HCT116 (cell line): ENCODE results near the gene RABL6. TPM values are rescaled to one million over a fixed set of nuclear protein-coding genes. Genes with fewer than 3 reads are reported as not detected.

Experiments used
- ATAC-seq: fragments of 200-7000 bp; cut with Tn5 transposase; 2 replicates; pipeline ENCODE4 v1.9.1; 2020; ENCODE audit warnings: mild to moderate bottlenecking, moderate library complexity
- BruUV-seq: library from RNA; stranded (reverse); fragments of 400-500 nt; replicated peaks from 2 replicates; lab custom pipeline; 2021; lab: Mats Ljungman, UMichigan
- CTCF ChIA-PET: fragments of 300-600 bp; sonication (Branson Sonifier 250); formaldehyde crosslinking; loops from one replicate; lab custom pipeline; 2021; ENCODE audit warnings: antibody characterized with exemption; lab: Charles Lee
- POLR2A ChIA-PET: fragments of 300-600, 350-600 bp; sonication (Branson Sonifier 250); formaldehyde crosslinking; loops from one replicate; lab custom pipeline; 2021; ENCODE audit warnings: antibody characterized with exemption; lab: Charles Lee
- RAD21 ChIA-PET, 2 experiments: fragments of 300-600 bp; sonication (Branson Sonifier 250); formaldehyde crosslinking; loops; one replicate each; lab custom pipeline; 2023; ENCODE audit warnings: low total read pairs in 2 of 2; ENCODE audit not compliant: uncharacterized antibody in 2 of 2, unreplicated experiment in 2 of 2, low non-redundant PET in 1 of 2; lab: Charles Lee
- DNase-seq: peaks from one replicate; pipeline ENCODE4 v3.0.0-alpha.2; 2010; ENCODE audit warnings: low read depth, low spot score
- H2AFZ ChIP-seq: fragments of 200-600 bp; shearing (Covaris generic), sonication (generic); 2 replicates; pipeline ENCODE4 v1.6.1; 2017; ENCODE audit warnings: low read depth, mixed run types, mixed read lengths, antibody characterized with exemption, low read length; ENCODE audit not compliant: poor library complexity, severe bottlenecking
- H3K27ac ChIP-seq: 2 replicates; pipeline ENCODE4 v1.5.1; 2012; ENCODE audit warnings: low read depth, low read length
- H3K27me3 ChIP-seq: fragments of 200-600 bp; sonication (generic); 2 replicates; pipeline ENCODE4 v1.6.1; 2016; ENCODE audit warnings: mixed run types, low read length, mixed read lengths; ENCODE audit not compliant: insufficient read depth
- H3K36me3 ChIP-seq, 2 experiments: fragments of 200-500 bp in 1 of 2; fragments of 200-600 bp in 1 of 2; sonication (Bioruptor generic) in 1 of 2; sonication (generic) in 1 of 2; 2 replicates each; pipeline versions ENCODE4 v1.5.1 to v1.6.1; 2014 to 2016; ENCODE audit warnings: low read length in 2 of 2, inconsistent platforms in 1 of 2, mixed read lengths in 1 of 2, mixed run types in 1 of 2; ENCODE audit not compliant: insufficient read depth in 2 of 2, control insufficient read depth in 1 of 2
- H3K4me1 ChIP-seq, 2 experiments: fragments of 200-600 bp in 1 of 2; sonication (generic) in 1 of 2; 2 replicates each; pipeline versions ENCODE4 v1.5.1 to v1.6.1; 2012 to 2017; ENCODE audit warnings: low read length in 2 of 2, inconsistent platforms in 1 of 2, mild to moderate bottlenecking in 1 of 2, mixed read lengths in 1 of 2, mixed run types in 1 of 2, moderate library complexity in 1 of 2; ENCODE audit not compliant: insufficient read depth in 2 of 2, control insufficient read depth in 1 of 2
- H3K4me2 ChIP-seq: fragments of 200-600 bp; sonication (generic); 2 replicates; pipeline ENCODE4 v1.6.1; 2017; ENCODE audit warnings: mixed run types, low read length, mixed read lengths
- H3K4me3 ChIP-seq, 2 experiments: fragments of 200-600 bp in 1 of 2; sonication (generic) in 1 of 2; replicated peaks in 1 of 2; 2 replicates each; pipeline ENCODE4 v1.5.1; 2011 to 2016; ENCODE audit warnings: low read length in 2 of 2, control low read depth in 1 of 2, low read depth in 1 of 2, mild to moderate bottlenecking in 1 of 2, mixed read lengths in 1 of 2, mixed run types in 1 of 2
- H3K79me2 ChIP-seq: fragments of 200-600 bp; sonication (generic); 2 replicates; pipeline ENCODE4 v1.6.1; 2017; ENCODE audit warnings: mild to moderate bottlenecking, mixed run types, low read length, moderate library complexity, mixed read lengths; ENCODE audit not compliant: insufficient read depth
- H3K9ac ChIP-seq: fragments of 200-600 bp; sonication (generic); 2 replicates; pipeline ENCODE4 v1.6.1; 2016; ENCODE audit warnings: low read length, mixed read lengths
- H3K9me2 ChIP-seq: fragments of 200-600 bp; sonication (generic), shearing (Covaris generic); 2 replicates; pipeline ENCODE4 v1.6.1; 2017; ENCODE audit warnings: mixed run types, mild to moderate bottlenecking, moderate library complexity; ENCODE audit not compliant: insufficient read depth
- H3K9me3 ChIP-seq, 2 experiments: fragments of 200-500 bp in 1 of 2; fragments of 200-600 bp in 1 of 2; sonication (Bioruptor generic) in 1 of 2; sonication (generic) in 1 of 2; 2 replicates each; pipeline ENCODE4 v1.6.1; 2014 to 2017; ENCODE audit warnings: low read length in 2 of 2, mixed read lengths in 2 of 2, inconsistent platforms in 1 of 2, low read depth in 1 of 2, mild to moderate bottlenecking in 1 of 2, mixed run types in 1 of 2, moderate library complexity in 1 of 2; ENCODE audit not compliant: control insufficient read depth in 1 of 2, insufficient read depth in 1 of 2
- H4K20me1 ChIP-seq: fragments of 200-600 bp; sonication (generic), shearing (Covaris generic); 2 replicates; pipeline ENCODE4 v1.6.1; 2017; ENCODE audit warnings: mixed run types, mild to moderate bottlenecking, moderate library complexity; ENCODE audit not compliant: insufficient read depth
- CBX3 ChIP-seq: IDR thresholded peaks from 2 replicates; pipeline ENCODE4 v1.6.1; 2012; ENCODE audit warnings: low read depth
- CEBPB ChIP-seq: IDR thresholded peaks from 2 replicates; pipeline ENCODE4 v1.6.1; 2012; ENCODE audit warnings: low read depth
- EGR1 ChIP-seq: IDR thresholded peaks from 2 replicates; pipeline ENCODE4 v1.6.1; 2012; ENCODE audit warnings: low read depth
- ELF1 ChIP-seq: IDR thresholded peaks from 2 replicates; pipeline ENCODE4 v1.6.1; 2012; ENCODE audit warnings: low read depth, borderline replicate concordance
- EZH2 ChIP-seq: fragments of 200-600 bp; sonication (generic); IDR thresholded peaks from 2 replicates; pipeline ENCODE4 v1.6.1; 2017; ENCODE audit warnings: antibody characterized with exemption, mixed run types
- EZH2phosphoT487 ChIP-seq: fragments of 200-600 bp; IDR thresholded peaks from 2 replicates; pipeline ENCODE4 v1.6.1; 2018; ENCODE audit warnings: antibody characterized with exemption, borderline replicate concordance
- FOSL1 ChIP-seq: IDR thresholded peaks from 2 replicates; pipeline ENCODE4 v1.6.1; 2012; ENCODE audit warnings: low read depth
- JUND ChIP-seq: IDR thresholded peaks from 2 replicates; pipeline ENCODE4 v1.6.1; 2012
- POLR2A ChIP-seq: IDR thresholded peaks from 2 replicates; pipeline ENCODE4 v1.7.0; 2011; ENCODE audit warnings: borderline replicate concordance; ENCODE audit not compliant: insufficient read depth, insufficient read length; ENCODE audit errors: extremely low read depth
- POLR2AphosphoS5 ChIP-seq: IDR thresholded peaks from 2 replicates; pipeline ENCODE4 v1.6.1; 2011; ENCODE audit warnings: mild to moderate bottlenecking, low read depth, low read length, moderate library complexity
- RAD21 ChIP-seq: IDR thresholded peaks from 2 replicates; pipeline ENCODE4 v1.6.1; 2012; ENCODE audit warnings: low read depth, mild to moderate bottlenecking
- SP1 ChIP-seq: IDR thresholded peaks from 2 replicates; pipeline ENCODE4 v1.6.1; 2012; ENCODE audit warnings: low read depth
- SRF ChIP-seq: IDR thresholded peaks from 2 replicates; pipeline ENCODE4 v1.6.1; 2012; ENCODE audit warnings: low read depth
- TCF7L2 ChIP-seq: IDR thresholded peaks from 2 replicates; pipeline ENCODE4 v1.7.0; 2011; ENCODE audit warnings: borderline replicate concordance, inconsistent platforms; ENCODE audit not compliant: insufficient read depth, insufficient read length; ENCODE audit errors: extremely low read depth
- YY1 ChIP-seq: IDR thresholded peaks from 2 replicates; pipeline ENCODE4 v1.6.1; 2011; ENCODE audit warnings: low read length, low read depth, moderate library complexity, mild to moderate bottlenecking; ENCODE audit not compliant: insufficient replicate concordance; ENCODE audit errors: extremely low read depth
- ZFX ChIP-seq: fragments of 450-650 bp; IDR thresholded peaks from 2 replicates; pipeline ENCODE4 v1.6.1; 2017
- ZNF274 ChIP-seq: fragments of 200-500 bp; sonication (Bioruptor generic); IDR thresholded peaks from 2 replicates; pipeline ENCODE4 v1.6.1; 2014; ENCODE audit warnings: mild to moderate bottlenecking, low read depth, low read length, inconsistent platforms
- intact Hi-C: fragments of 100-400 bp; cut with micrococcal nuclease; formaldehyde crosslinking; loops from 2 replicates; pipeline ENCODE4 v1.10.0; 2022
- total RNA-seq: library from RNA; stranded (reverse); gene quantifications from one replicate; pipeline ENCODE4 v1.2.1, GENCODE V29; 2021; ENCODE audit not compliant: unreplicated experiment
- TF ChIP-seq, protein P1 (sequence below): IDR thresholded peaks from 2 replicates; pipeline ENCODE4 v1.6.1; 2012; ENCODE audit warnings: low read depth
- TF ChIP-seq, protein P2 (sequence below): IDR thresholded peaks from 2 replicates; pipeline ENCODE4 v1.6.1; 2012
- TF ChIP-seq, protein P3 (sequence below): IDR thresholded peaks from 2 replicates; pipeline ENCODE4 v1.6.1; 2011; ENCODE audit warnings: mild to moderate bottlenecking, low read length, moderate library complexity; ENCODE audit not compliant: insufficient replicate concordance; ENCODE audit errors: extremely low read depth

The RABL6 gene
- total RNA-seq, 1 experiment from 2014 or later = 98.6 TPM

DNA sequence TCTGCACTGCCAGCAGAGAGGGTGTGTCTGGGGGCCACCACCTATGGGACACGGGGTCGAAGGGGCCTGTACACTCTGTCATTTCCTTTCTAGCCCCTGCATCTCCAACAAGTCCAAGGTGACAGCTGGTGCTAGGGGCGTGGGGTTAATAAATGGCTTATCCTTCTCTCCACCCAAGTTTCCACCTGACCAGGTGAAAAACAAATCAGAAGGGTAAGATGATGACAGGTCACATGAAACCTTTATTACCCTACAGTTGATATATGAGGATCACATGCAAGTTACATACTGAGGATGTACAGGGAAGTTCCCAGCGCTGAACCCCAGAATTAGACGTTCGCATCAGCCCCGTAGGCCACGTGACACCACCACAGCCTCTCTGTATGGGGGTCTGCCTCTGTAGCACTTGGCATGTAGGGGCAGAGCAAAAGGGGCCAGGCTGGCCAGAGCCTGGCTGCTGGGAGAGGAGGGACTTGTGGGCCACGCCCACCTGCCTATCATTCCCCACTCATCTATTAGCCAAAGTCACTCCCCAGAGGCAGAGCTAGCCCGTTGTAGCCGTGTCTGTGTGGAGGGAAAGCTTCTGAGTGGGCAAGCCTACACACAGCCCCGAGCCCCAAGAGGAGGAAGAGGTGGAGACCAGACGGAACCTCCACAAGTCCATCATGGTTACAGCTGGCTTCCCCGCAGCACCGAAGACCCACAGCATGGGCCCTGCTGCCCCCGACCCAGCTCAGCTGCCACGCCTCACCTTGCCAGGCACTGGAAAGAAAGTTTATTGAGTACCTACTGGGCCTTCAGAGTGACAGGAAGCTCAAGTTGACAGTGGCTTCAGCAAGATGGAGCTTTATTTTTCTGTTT, 14.4 kb upstream of the RABL6 start (continued):
- TF ChIP-seq, protein P1, sequence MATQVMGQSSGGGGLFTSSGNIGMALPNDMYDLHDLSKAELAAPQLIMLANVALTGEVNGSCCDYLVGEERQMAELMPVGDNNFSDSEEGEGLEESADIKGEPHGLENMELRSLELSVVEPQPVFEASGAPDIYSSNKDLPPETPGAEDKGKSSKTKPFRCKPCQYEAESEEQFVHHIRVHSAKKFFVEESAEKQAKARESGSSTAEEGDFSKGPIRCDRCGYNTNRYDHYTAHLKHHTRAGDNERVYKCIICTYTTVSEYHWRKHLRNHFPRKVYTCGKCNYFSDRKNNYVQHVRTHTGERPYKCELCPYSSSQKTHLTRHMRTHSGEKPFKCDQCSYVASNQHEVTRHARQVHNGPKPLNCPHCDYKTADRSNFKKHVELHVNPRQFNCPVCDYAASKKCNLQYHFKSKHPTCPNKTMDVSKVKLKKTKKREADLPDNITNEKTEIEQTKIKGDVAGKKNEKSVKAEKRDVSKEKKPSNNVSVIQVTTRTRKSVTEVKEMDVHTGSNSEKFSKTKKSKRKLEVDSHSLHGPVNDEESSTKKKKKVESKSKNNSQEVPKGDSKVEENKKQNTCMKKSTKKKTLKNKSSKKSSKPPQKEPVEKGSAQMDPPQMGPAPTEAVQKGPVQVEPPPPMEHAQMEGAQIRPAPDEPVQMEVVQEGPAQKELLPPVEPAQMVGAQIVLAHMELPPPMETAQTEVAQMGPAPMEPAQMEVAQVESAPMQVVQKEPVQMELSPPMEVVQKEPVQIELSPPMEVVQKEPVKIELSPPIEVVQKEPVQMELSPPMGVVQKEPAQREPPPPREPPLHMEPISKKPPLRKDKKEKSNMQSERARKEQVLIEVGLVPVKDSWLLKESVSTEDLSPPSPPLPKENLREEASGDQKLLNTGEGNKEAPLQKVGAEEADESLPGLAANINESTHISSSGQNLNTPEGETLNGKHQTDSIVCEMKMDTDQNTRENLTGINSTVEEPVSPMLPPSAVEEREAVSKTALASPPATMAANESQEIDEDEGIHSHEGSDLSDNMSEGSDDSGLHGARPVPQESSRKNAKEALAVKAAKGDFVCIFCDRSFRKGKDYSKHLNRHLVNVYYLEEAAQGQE = no peak
- TF ChIP-seq RAD21 = no peak
- TF ChIP-seq CBX3 = no peak

DNA sequence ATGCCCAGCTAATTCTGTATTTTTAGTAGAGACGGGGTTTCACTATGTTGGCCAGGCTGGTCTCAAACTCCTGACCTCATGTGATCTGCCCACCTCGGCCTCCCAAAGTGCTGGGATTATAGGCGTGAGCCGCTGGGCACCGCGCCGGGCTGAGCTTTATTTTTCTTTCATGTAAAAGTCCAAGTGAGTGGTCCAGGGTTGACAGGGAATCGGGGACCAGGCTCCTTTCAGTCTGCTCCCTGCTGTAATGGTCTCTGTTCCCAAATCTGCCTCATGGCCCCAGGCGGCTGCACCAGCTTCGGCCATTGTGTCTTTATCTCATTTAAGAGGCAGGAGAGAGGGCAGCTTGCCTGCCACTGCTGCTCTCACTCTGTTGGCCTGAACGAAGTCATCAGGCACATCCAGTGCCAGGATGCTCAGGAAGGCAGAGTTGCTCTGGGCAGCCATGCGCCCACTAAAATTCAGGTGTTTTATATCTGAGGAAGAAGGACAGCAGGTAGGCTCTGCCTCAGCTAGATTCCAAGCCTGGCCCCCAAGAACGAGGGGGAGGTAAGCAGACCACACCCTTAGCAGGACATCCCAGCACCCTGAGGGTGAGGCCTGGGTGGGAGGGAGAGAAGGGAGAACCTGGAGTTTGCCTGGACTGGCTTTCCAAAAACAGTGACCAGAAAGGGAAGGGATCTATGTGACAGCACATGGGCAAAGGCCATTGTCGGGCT, 13.3 kb upstream of the RABL6 start:
- DNase-seq (no peak), ATAC-seq (no peak)
- intact Hi-C loops = no loop called here
- RAD21 ChIA-PET = no interaction called here
- BruUV-seq = no TSS peak
- H3K9me2 ChIP-seq = no peaks in the 10 kb centered on the region
- no peaks in the 10 kb centered on the region; a peak in 1 of 4 replicates for H3K36me3 ChIP-seq
- POLR2A ChIA-PET = no interaction called here
- H2AFZ ChIP-seq = no peak overlapping the region
- H3K4me3 ChIP-seq = no peak overlapping the region
- peaks cover 12 to 33% of the 10 kb centered on the region in 2 experiments for H3K4me1 ChIP-seq
- H3K9ac ChIP-seq = no peak overlapping the region
- CTCF ChIA-PET = interaction anchor here (0.9 to 1.3 kb wide), 3 partner anchors 48 to 241 kb away, joined by 4 read pairs; partner anchors contain the start of gene AJM1
- H3K4me2 ChIP-seq = no peak overlapping the region
- H3K9me3 ChIP-seq = no peaks in the 10 kb centered on the region
- H3K27me3 ChIP-seq = no peaks in the 10 kb centered on the region
- no peaks in the 10 kb centered on the region for H4K20me1 ChIP-seq
- H3K79me2 ChIP-seq = peaks cover 12% of the 10 kb centered on the region; the same call in 1 of the 2 replicates
- no peak overlapping the region for H3K27ac ChIP-seq
- TF ChIP-seq EGR1 = no peak
- no peak for TF ChIP-seq ZNF274
- TF ChIP-seq TCF7L2 = no peak
- no peak for TF ChIP-seq EZH2phosphoT487
- TF ChIP-seq SP1 = no peak
- TF ChIP-seq POLR2A = no peak
- TF ChIP-seq YY1 = no peak
- TF ChIP-seq CEBPB = no peak
- TF ChIP-seq FOSL1 = no peak
- TF ChIP-seq SRF = no peak
- no peak for TF ChIP-seq JUND
- no peak for TF ChIP-seq POLR2AphosphoS5
- no peak for TF ChIP-seq EZH2
- no peak for TF ChIP-seq RAD21
- TF ChIP-seq ZFX = no peak
- TF ChIP-seq, protein P2, sequence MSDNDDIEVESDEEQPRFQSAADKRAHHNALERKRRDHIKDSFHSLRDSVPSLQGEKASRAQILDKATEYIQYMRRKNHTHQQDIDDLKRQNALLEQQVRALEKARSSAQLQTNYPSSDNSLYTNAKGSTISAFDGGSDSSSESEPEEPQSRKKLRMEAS = no peak
- no peak for TF ChIP-seq ELF1
- TF ChIP-seq, protein P3, sequence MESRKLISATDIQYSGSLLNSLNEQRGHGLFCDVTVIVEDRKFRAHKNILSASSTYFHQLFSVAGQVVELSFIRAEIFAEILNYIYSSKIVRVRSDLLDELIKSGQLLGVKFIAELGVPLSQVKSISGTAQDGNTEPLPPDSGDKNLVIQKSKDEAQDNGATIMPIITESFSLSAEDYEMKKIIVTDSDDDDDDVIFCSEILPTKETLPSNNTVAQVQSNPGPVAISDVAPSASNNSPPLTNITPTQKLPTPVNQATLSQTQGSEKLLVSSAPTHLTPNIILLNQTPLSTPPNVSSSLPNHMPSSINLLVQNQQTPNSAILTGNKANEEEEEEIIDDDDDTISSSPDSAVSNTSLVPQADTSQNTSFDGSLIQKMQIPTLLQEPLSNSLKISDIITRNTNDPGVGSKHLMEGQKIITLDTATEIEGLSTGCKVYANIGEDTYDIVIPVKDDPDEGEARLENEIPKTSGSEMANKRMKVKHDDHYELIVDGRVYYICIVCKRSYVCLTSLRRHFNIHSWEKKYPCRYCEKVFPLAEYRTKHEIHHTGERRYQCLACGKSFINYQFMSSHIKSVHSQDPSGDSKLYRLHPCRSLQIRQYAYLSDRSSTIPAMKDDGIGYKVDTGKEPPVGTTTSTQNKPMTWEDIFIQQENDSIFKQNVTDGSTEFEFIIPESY = no peak
